ENCODE measurements around the gene ZNF544.
A peak's percentile ranks its signal among the peaks of the same experiment; 100 is the strongest.

ZNF544 gene

GRCh38 chr19:58228585-58229254 lies at the start of gene ZNF544:
TSS of gene ZNF544 (plus strand) at chr19:58228914. CDS start at chr19:58244024, 15,110 bp downstream.
- ATAC-seq = peak; percentile 78 to 86

GRCh38 chr19:58181902-58182576 lies 46.7 kb upstream of the ZNF544 start:
- peak in 1 of 2 donors; percentile 11 for ATAC-seq

- no peak for ATAC-seq
These were observed 46.1 kb upstream of the ZNF544 start for GRCh38 chr19:58182577-58182988.

GRCh38 chr19:58182989-58183816 lies 45.5 kb upstream of the ZNF544 start, which contains the start of gene ZNF274:
TSS of gene ZNF274 (plus strand) at chr19:58183061. CDS start at chr19:58183966, 905 bp downstream.
- peak; percentile 91 to 95 for ATAC-seq

GRCh38 chr19:58183817-58184215 lies 44.9 kb upstream of the ZNF544 start:
- no peak for ATAC-seq

- ATAC-seq = no peak
These were observed 31.7 kb upstream of the ZNF544 start for GRCh38 chr19:58196901-58197616.

GRCh38 chr19:58203814-58204475 lies 24.8 kb upstream of the ZNF544 start:
- ATAC-seq = no peak

- ATAC-seq = no peak
These were observed 24.1 kb upstream of the ZNF544 start for GRCh38 chr19:58204566-58204965.

- no peak for ATAC-seq
These were observed 19.1 kb upstream of the ZNF544 start for GRCh38 chr19:58209577-58209976.

GRCh38 chr19:58212336-58213074 lies 16.2 kb upstream of the ZNF544 start:
- no peak for ATAC-seq

- no peak for ATAC-seq
These were observed 15.7 kb upstream of the ZNF544 start for GRCh38 chr19:58213075-58213369.

GRCh38 chr19:58217069-58217481 lies 11.6 kb upstream of the ZNF544 start:
- no peak for ATAC-seq

- no peak for ATAC-seq
These were observed 10.9 kb upstream of the ZNF544 start for GRCh38 chr19:58217607-58218391.

- no peak for ATAC-seq
These were observed 9.8 kb upstream of the ZNF544 start for GRCh38 chr19:58218899-58219298.

- no peak for ATAC-seq
These were observed 640 bp upstream of the ZNF544 start for GRCh38 chr19:58227964-58228584.

GRCh38 chr19:58229255-58229639 lies 533 bp downstream of the ZNF544 start:
- ATAC-seq = peak; percentile 17 to 32

GRCh38 chr19:58237324-58237723 lies 8.6 kb downstream of the ZNF544 start:
- no peak for ATAC-seq

- ATAC-seq = no peak
These were observed 14.6 kb downstream of the ZNF544 start for GRCh38 chr19:58243351-58243750.

- no peak for ATAC-seq
These were observed 20.2 kb downstream of the ZNF544 start for GRCh38 chr19:58248886-58249285.

GRCh38 chr19:58252102-58252685 lies 23.5 kb downstream of the ZNF544 start:
- ATAC-seq = no peak
